Fibroblast of lung (primary cell): ENCODE measurements around the gene CCDC120.

Experiments
- EZH2 ChIP-seq: IDR thresholded peaks from 2 replicates; pipeline ENCODE4 v1.5.1; 2012; ENCODE audit warnings: low read length, control low read depth, mild to moderate bottlenecking; ENCODE audit errors: missing control alignments
- TF ChIP-seq, protein P1 (sequence below), 2 donors: IDR thresholded peaks in 1 of 2; conservative IDR thresholded peaks in 1 of 2; 1 replicate in 1 of 2; 2 replicates in 1 of 2; pipeline ENCODE4 v1.5.1; 2011 to 2012; ENCODE audit warnings: low read length in 2 of 2, control low read depth in 1 of 2, inconsistent platforms in 1 of 2, low read depth in 1 of 2, mild to moderate bottlenecking in 1 of 2

DNA sequence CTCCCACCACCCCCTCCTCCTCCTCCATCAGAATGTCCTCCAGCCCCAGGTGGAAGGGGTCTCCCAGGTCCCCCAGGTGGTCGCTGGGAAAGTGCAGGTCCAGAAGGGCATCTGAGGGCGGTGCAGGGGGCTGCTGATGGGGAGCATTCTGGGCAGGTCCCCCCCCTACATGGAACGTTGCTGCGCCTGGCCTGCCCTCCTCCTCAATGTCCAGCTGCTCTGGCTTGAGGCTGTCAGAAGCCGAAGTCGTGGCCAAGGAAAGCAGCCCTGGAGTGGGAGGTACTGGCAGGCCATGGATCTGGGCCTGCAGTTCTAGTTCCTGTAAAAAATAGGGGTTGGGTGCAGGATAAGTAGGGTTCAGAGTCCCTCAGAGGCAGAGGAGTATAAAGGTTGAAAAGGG, 28.5 kb upstream of the CCDC120 start:
- TF ChIP-seq, protein P1, sequence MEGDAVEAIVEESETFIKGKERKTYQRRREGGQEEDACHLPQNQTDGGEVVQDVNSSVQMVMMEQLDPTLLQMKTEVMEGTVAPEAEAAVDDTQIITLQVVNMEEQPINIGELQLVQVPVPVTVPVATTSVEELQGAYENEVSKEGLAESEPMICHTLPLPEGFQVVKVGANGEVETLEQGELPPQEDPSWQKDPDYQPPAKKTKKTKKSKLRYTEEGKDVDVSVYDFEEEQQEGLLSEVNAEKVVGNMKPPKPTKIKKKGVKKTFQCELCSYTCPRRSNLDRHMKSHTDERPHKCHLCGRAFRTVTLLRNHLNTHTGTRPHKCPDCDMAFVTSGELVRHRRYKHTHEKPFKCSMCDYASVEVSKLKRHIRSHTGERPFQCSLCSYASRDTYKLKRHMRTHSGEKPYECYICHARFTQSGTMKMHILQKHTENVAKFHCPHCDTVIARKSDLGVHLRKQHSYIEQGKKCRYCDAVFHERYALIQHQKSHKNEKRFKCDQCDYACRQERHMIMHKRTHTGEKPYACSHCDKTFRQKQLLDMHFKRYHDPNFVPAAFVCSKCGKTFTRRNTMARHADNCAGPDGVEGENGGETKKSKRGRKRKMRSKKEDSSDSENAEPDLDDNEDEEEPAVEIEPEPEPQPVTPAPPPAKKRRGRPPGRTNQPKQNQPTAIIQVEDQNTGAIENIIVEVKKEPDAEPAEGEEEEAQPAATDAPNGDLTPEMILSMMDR (conservative IDR thresholded peaks at IDR 0.05 in 1 of 2, IDR thresholded peaks at IDR 0.05 in 1 of 2; ENCODE audit: low read depth in 1 of 2, low read length in 2 of 2): no peak
- TF ChIP-seq EZH2: no peak
